Osteocyte (in vitro differentiated cells): ENCODE results near the gene HSPB1. TPM values are rescaled to one million over a fixed set of nuclear protein-coding genes. Genes with fewer than 3 reads are reported as not detected.

Source experiments
- DNase-seq: peaks from one replicate; pipeline ENCODE4 v3.0.0; 2021; ENCODE audit warnings: mixed read lengths; ENCODE audit not compliant: unreplicated experiment; ENCODE audit errors: extremely low spot score
- H3K27ac Mint-ChIP-seq: one replicate; pipeline ENCODE4 v1.8.0; 2021; ENCODE audit warnings: mild to moderate bottlenecking, mixed read lengths; ENCODE audit not compliant: unreplicated experiment
- H3K27me3 Mint-ChIP-seq: one replicate; pipeline ENCODE4 v1.8.0; 2021; ENCODE audit warnings: mixed read lengths; ENCODE audit not compliant: unreplicated experiment
- H3K36me3 Mint-ChIP-seq: one replicate; pipeline ENCODE4 v1.8.0; 2021; ENCODE audit warnings: mixed read lengths; ENCODE audit not compliant: unreplicated experiment
- H3K4me1 Mint-ChIP-seq: one replicate; pipeline ENCODE4 v1.8.0; 2021; ENCODE audit warnings: mixed read lengths; ENCODE audit not compliant: unreplicated experiment
- H3K4me3 Mint-ChIP-seq: one replicate; pipeline ENCODE4 v1.8.0; 2021; ENCODE audit warnings: mild to moderate bottlenecking, moderate library complexity, mixed read lengths; ENCODE audit not compliant: unreplicated experiment
- H3K9me3 Mint-ChIP-seq: one replicate; pipeline ENCODE4 v1.8.0; 2021; ENCODE audit warnings: mixed read lengths; ENCODE audit not compliant: unreplicated experiment
- total RNA-seq: library from RNA; stranded (reverse); gene quantifications from 2 replicates; pipeline ENCODE4 v1.2.1, GENCODE V29; 2021
- TF ChIP-seq, protein P1 (sequence below): fragments of 200-600 bp; sonication (generic); IDR thresholded peaks from 2 replicates; pipeline ENCODE4 v1.5.0; 2021; ENCODE audit warnings: antibody characterized with exemption, mild to moderate bottlenecking, moderate library complexity

HSPB1 gene
- total RNA-seq, 1 donor from 2014 or later = 251 TPM

DNA sequence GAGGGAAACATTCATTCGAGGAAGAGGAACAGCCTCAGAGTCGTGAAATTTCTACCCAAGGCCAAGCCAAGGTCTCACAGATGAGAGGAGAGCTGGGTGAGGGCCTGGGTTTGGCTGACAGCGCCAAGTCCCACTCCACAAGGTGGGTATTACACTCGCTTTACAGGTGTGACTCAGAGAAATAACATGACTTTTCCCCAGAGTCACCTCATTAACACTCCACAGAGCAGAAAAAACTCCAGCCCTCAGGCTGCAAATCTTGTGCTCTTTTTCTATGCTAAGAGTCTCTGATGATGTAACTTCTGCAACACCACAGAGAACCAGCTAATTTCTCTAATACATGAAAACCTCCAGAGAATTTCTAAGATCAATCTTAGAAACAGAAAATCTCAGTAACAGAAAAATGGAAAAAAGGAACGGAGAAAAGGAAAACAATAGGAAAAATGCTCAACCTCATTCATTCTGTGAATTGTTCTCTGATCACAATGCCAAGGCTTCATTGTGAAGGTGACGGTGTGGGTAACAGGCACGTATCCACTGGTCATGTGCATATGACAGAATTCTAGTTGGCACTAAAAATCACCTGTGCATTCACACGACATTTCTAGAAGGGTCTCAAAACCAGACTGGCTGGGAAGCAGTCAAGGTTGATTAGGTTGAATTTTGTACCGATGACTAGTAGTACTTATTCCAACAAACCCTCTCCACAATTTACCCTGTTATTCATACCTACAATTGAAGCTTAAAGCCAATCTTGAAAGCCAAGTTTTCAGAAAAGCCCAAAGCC lies 36.0 kb downstream of the HSPB1 start:
- TF ChIP-seq, protein P1, sequence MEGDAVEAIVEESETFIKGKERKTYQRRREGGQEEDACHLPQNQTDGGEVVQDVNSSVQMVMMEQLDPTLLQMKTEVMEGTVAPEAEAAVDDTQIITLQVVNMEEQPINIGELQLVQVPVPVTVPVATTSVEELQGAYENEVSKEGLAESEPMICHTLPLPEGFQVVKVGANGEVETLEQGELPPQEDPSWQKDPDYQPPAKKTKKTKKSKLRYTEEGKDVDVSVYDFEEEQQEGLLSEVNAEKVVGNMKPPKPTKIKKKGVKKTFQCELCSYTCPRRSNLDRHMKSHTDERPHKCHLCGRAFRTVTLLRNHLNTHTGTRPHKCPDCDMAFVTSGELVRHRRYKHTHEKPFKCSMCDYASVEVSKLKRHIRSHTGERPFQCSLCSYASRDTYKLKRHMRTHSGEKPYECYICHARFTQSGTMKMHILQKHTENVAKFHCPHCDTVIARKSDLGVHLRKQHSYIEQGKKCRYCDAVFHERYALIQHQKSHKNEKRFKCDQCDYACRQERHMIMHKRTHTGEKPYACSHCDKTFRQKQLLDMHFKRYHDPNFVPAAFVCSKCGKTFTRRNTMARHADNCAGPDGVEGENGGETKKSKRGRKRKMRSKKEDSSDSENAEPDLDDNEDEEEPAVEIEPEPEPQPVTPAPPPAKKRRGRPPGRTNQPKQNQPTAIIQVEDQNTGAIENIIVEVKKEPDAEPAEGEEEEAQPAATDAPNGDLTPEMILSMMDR = no peak
- peak overlapping the region; percentile 12 for H3K4me3 Mint-ChIP-seq
- H3K4me1 Mint-ChIP-seq = peaks cover 71% of the 10 kb centered on the region
- H3K9me3 Mint-ChIP-seq = no peaks in the 10 kb centered on the region
- peak overlapping the region; percentile 87 for H3K27ac Mint-ChIP-seq
- peaks cover 19% of the 10 kb centered on the region for H3K36me3 Mint-ChIP-seq
- DNase-seq = no peak
- H3K27me3 Mint-ChIP-seq = no peaks in the 10 kb centered on the region

- Mint-ChIP-seq H3K27ac (peak overlapping the region; percentile 88), H3K9me3 (no peaks in the 10 kb centered on the region), H3K27me3 (no peaks in the 10 kb centered on the region), H3K4me1 (peaks cover 65% of the 10 kb centered on the region), H3K4me3 (peak overlapping the region; percentile 1), H3K36me3 (peaks cover 32% of the 10 kb centered on the region)
- TF ChIP-seq, protein P1 = no peak
- DNase-seq = no peak
These were observed 38.2 kb downstream of the HSPB1 start for GRCh38 chr7:76340617-76341131.

GRCh38 chr7:76342222-76342621 lies 39.7 kb downstream of the HSPB1 start:
- Mint-ChIP-seq H3K9me3 (no peaks in the 10 kb centered on the region), H3K36me3 (peaks cover 42% of the 10 kb centered on the region), H3K27ac (peak overlapping the region; percentile 88), H3K27me3 (no peaks in the 10 kb centered on the region), H3K4me3 (no peak overlapping the region), H3K4me1 (peaks cover 63% of the 10 kb centered on the region)
- no peak for DNase-seq
- TF ChIP-seq, protein P1 = no peak

- no peak overlapping the region for H3K4me3 Mint-ChIP-seq
- TF ChIP-seq, protein P1 = no peak
- H3K27me3 Mint-ChIP-seq = no peaks in the 10 kb centered on the region
- H3K27ac Mint-ChIP-seq = peak overlapping the region; percentile 56
- no peaks in the 10 kb centered on the region for H3K9me3 Mint-ChIP-seq
- no peak for DNase-seq
- H3K36me3 Mint-ChIP-seq = peaks cover 47% of the 10 kb centered on the region
- peaks cover 59% of the 10 kb centered on the region for H3K4me1 Mint-ChIP-seq
These were observed 40.9 kb downstream of the HSPB1 start for GRCh38 chr7:76343294-76343930.

DNA sequence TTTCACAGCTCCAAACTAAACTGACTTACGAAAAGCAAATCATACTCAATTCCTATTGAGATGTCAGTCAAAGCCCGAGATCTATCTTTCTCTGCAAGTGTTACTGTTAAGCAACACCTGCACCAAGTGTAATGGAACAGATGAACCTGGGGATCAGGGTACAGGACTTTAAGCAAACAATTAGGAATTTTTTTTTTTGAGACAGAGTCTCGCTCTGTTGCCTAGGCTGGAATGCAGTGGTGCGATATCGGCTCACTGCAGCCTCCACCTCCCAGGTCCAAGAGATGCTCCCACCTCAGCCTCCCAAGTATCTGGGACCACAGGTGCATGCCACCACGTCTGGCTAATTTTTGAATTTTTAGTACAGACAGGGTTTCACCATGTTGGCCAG lies 41.5 kb downstream of the HSPB1 start:
- Mint-ChIP-seq H3K27me3 (no peaks in the 10 kb centered on the region), H3K4me1 (peaks cover 56% of the 10 kb centered on the region), H3K36me3 (peaks cover 46% of the 10 kb centered on the region), H3K9me3 (no peaks in the 10 kb centered on the region), H3K27ac (no peak overlapping the region), H3K4me3 (no peak overlapping the region)
- TF ChIP-seq, protein P1 = no peak
- DNase-seq = no peak
